Stimulated activated CD8-positive, alpha-beta memory T cell treated with anti-CD3 and anti-CD28 coated beads, Interleukin-15, amount 100 ng/mL, for 24 hours (primary cell): Measurements from ENCODE around the gene LRRFIP1.
"Not testable (repeated sequence)": the region's sequence is repeated elsewhere in the genome, so short reads cannot be mapped to it uniquely, and the experiment has no call there.

Experiments
- DNase-seq: peaks from one replicate; pipeline ENCODE4 v3.0.0-alpha.2; 2020; ENCODE audit warnings: low read depth

The LRRFIP1 gene

DNA sequence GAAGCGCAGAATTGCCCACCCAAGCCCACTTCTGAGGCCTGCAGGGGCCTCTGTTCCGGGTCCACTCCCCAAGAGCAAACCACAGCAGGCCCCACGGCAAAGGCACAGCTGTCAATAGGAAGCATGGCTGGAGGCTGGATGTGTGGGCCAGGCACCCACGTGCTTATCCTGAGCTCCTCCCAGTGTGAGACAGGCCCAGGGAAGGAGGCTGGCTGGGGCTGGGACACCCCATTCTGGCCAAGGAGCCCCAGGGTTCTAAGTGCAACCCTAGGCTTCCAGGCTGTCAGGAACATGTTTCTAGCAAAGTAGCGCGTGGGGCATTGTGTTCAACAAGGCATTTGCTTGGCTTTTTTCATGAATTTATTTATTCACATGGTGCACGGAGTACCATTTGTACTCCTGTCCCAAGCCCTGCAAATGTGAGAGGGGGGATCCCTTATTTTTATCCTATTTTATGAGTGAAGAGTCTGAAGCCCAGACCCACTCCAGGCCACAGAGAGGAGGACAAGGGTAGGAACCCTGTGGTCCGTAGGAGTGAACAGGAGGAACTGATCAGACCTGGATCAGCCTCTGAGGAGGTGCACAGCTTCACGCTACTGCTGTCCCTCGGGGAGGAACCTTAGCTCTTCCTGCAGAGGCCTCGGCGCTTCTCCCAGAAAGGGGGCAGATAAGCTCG is 30.7 kb upstream of the LRRFIP1 start:
- no peak for DNase-seq

DNA sequence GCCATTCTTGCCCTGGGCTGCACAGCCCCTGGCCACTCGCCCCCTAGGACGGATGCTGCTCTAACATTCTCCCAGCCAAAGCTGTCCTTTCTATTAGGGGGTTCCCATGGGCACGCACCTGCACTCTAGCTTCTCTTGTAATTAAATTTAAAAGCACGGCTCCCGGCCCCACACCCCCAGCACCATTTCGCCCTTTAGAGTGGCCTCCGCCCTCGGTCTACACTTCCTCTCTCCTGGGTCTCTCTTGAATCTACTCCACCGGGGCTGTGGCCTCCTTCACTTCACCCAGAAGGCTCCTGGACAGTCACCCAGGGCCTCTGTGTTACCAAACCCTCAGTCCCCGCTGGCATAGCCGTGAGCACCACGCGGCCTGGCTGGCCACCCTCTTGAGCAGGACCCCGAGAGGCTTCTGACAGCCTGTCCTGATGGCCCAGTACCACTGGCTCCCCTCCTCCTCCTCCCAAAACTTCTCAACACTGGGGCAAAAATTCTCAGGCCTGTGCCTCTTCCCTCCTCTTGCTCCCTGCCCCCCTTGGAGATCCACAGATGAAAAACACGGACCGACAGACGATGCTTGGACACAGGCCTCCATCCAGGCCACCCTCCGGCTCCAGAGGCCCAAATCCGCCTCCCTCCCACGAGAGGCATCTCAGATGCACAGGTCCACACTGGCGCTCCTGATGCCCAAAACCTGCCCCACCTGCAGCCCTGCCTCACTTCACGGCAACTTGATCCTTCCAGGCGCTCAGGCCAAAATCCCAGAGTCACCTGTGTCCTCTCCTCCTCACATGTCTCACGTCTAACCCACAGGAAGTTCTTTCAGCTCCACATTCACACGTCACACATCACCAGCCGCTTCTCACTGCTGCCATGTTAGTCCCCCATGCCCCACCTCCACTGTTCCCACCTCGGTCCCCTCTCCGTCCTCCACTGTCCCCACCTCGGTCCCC is 29.9 kb upstream of the LRRFIP1 start:
- no peak for DNase-seq

DNA sequence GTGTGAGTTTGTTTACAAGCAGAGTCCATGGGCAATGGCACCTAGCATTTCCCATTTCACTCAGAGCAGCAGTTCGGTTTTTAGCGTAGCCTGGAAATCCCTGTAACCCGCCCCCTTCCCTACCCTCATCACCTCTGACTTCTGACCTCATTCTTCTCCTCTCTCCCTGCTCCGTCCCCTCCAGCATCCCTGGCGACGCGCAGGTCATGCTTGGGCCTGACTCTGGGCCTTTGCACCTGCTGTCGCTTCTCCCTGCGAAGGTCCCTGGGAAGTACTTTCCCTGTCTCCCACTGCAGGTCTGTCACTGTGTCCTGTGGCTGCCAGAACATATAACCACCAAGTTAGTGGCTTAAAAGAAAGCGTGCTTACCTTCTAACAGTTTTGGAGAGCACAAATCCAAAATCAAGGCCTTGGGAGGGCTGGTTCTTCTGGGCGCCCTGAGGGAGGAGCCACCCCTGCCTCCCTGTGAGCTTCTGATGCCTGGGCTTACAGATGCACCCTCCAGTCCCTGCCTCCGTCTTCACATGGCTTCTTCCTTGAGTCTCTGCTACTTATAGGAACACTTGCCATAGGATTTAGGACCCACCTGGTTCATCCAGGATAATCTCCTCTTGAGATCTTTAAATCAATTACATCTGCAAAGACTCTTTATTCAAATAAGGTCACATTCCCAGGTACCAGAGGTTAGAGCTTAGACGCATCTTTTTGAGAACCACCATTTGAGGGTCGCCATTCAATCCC is 28.7 kb upstream of the LRRFIP1 start:
- no peak for DNase-seq

DNA sequence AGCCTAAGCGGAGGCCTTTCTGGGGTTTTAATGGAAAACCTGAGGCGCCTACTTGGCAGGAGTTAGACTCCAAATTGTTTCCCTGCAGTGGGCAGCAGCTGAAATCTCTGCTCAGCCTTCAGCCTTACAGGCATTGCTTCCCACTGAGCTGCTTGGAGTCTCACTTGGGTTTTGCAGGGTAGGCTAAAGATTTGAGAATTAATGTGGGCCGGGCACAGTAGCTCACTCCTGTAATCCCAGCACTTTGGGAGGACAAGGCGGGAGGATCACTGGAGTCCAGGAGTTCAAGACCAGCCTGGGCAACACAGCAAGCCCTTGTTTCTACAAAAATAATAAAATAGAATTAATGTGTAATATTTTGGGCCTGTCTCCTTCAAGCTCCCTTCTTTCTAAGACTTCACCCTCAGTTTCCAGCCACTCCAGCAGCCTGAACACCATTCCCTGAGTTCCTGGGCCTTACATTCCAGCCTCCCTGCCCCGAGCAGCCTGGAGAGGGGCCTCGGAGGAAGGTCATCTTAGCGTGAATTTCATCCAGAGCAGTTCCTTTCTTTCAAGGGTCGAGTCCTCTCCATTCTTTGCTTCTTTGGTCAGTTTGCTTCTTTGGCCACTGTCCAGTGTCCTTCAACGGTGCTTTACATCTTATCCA is 27.8 kb upstream of the LRRFIP1 start:
- no peak for DNase-seq

DNA sequence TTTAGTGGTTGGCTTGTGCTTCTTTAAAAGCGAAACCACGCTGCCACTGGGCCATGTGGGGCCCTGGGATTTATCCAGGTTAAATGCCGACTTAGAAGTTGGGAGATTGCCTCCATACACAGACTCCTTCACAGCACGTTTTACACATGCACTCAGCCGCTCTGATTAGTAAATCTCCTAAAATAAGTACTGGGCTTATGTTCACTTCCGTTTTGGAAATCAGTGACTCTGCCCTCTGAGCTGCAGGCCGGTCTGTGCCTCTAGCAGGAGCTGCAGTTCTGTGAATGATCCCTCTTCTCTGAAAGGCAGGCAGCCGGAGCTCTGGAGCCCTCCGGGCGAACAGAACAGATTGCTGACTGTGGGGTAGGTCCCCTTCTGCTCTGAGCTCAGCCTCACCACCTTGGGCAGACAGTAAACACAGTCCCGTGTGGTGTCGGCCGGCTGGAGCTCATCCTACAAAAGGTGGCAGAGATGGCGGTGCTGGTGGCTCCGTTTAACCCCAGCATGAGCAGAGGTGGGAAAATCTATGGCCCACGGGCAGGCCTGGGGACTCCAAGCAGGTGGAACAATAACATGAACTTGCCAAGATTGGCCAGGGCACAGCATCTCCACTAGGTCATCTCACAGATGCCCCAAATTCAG is 27.1 kb upstream of the LRRFIP1 start:
- no peak for DNase-seq

DNA sequence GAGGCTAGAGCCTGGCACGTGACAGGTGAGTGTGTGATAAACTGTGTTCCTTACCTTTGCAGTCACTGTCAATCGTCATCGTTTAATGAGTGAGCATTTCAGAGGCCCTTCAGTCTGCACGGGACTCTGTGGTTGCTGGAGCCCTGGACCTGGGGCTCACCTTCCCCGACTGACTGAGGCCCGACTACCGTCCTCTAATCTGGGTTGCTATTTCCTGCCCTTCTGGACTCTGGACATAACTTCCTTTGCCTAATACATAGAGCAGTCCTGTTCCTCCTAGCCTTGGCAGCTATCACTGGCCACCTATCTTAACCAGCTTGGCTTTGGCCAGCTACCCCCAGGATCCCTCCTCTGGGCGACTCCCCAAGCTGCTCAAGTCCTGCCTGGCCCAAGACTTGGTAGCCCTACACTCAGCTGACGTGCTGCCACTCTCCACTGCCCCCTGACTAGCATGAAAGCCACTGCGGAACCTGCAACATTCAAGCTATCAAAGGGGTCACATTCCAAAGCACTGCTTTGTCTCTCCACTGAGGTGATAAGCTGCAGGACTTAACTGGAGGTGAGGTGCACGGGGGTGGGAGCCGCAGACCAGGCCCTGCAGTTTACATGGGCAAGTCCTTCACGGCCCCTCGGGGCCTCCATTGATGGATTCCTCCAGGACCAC is 25.8 kb upstream of the LRRFIP1 start:
- DNase-seq: no peak

DNA sequence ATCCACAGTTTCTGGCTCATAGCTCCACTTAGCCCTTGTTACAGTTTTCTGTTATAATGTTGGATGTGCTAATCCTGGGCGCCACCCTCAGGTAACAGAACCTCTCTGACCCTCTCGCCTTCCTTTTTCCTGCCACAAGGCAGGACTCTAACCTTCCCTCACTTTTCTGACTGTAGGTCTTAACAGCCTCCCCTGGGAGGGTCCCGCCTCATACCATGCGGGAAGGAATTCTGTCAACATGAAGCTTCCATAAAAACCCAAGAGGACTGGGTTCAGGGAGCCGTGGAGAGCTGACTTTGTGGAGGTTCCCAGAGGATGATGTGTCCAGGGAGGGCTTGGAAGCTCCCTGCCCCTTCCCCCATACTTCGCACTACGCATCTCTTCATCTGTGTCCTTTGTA is 25.0 kb upstream of the LRRFIP1 start:
- DNase-seq: no peak

DNA sequence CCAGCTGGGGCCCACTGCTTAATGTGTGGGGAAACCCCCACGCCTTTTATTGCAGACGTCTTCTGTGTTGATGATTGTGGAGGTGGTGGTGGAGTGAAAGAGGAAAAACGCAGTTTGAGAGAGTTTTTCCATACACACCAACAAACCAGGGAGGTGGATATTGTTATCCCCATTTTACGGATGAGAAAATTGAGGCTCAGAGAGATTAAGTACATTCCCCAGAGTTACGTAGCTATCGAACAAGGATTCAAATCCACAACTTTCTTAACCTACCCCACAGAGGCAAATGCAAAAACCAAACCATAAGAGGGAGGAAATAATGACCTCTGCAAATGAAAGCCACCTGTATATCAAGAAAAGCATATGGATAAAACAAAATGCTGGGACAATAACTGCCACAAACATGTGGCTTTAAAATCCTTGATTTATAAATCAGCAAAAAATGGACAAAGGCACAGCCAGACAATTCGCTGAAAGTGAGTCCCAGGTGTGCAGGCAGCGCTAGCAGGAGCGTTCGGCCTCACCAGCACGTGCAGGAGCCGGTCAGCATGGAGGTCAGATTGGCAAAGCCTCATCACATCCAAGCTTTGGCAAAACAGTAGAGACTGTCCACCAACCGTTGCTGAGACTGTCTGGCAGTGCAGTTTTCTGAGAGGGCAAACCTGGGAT is 24.2 kb upstream of the LRRFIP1 start:
- no peak for DNase-seq

DNA sequence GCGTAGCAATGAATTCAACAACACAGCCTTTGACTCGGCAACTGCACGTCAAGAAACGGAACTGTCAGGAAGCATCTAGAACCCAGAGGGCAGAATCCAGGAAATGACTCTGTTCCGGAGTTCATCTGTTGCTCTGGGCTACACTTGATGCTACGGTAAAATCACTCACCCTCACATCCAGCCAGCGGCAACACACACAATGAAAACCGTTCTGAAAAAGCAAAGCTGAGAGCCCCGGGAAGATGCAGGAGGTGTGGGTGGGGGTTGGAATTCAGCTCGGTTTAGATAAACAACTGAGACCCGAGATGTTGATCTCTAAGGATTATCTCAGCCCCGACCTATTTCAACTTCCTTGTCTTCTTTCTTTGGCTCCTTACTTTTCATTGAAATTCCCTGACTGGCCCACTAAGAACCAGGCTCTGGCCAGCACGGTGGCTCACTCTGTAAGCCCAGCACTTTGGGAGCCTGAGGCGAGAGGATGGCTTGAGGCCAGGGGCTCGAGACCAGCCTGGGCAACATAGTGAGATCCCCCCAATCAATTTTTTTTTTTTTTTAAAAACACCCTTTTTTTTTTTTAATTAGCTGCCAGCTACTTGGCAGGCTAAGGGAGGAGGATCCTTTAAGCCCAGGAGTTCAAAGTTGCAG is 23.5 kb upstream of the LRRFIP1 start:
- no peak for DNase-seq

DNA sequence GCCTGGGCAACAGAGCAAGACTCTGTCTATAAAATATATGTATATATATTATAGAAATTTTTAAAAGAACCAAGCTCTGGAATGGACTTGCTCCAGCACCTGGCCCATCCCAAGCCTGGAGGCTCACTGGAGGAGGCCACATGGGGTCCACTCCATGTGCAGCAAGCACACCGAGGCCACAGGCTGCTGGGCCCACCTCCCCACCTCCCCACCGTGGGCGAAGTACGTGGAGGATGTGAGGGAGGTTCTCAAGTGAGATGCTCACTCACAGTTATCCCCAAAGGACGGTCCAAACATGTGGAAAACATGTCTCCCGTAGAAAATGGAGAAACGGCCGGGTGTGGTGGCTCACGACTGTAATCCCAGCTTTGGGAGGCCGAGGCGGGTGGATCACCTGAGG is 23.0 kb upstream of the LRRFIP1 start:
- no peak for DNase-seq

DNA sequence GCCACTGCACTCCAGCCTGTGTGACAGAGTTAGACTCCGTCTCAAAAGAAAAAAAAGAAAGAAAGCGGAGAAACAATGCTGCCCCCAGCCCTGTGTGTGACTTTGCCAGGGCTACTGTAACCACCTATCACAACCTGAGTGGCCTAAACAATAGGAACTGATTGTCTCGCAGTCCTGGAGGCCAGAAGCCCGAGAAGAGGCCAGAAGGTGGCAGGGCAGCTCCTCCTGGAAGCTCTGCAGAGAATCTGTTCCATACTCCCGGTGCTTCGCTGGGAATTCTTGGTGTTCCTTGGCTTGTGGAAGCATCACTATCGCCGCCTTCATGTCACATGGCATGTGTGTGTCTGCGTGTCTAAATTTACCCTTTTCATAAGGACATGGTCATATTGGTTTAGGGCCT is 22.4 kb upstream of the LRRFIP1 start:
- no peak for DNase-seq

DNA sequence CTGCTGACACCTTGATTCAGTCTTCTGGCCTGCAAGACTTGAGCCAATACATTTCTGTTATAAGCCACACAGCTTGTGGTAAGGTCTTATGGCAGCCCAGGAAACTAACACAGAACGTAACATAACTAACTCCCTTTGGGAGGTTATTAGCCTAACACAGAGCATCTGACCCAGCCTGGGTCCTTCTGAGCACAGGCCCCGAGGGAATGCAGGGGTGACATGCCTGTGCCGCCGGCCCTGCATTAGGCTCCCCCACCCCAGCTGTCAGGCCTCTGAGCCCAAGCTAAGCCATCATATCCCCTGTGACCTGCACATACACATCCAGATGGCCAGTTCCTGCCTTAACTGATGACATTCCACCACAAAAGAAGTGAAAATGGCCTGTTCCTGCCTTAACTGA is 20.9 kb upstream of the LRRFIP1 start:
- DNase-seq: not testable (repeated sequence)

DNA sequence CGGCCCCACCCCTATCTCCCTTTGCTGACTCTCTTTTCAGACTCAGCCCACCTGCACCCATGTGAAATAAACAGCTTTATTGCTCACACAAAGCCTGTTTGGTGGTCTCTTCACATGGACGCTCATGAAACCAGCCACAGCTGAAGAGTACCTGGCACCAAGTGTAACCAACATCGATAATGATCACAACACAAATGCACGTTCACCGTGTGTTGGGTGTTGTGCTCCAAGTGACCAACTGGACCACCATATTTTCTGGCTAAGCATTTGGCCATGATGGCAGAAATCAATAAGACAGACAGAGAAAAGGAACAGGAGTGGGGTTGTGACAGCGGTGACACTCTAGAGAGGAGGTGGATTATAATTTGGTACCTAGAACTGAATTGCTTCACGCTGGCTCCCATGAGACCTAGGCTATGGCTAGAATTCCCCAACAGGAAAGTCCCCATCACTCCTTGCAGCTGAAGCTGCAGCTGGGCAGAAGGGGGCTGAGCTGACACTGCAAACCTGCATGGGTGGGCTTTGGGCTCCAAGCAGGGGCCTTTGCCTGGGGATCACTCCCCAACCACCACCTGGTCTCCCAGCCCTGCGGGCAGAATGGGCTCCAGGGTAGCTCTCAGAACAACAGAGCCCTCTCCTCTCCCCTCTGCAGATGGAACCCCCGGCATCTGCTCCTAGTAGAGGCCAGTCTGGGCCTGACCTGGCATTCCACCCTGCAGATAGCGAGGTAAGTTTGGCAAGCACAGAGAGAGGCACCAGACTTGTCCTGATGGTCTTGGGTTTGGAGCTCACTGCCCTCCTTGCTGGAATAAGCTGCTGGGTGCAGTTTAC is 14.6 kb upstream of the LRRFIP1 start:
- DNase-seq: no peak

DNA sequence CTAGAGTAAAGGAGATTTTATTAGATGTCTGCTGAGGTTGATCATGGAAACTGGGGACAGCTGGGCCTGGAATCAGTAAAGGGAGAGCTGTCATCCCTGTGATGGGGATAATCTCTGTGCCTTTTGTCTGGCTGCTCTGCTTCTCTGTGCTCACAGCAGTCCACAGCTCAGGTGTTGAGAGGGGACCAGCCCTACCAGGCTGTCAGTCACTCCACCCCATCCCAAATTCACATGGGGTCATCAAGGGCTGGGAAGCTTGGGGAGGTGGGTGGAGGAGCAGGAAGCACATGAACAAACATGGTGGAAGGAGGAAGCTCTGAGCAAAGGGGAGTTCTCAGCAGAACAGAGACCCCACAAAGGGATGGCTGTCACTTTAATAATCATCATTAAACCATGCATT is 13.7 kb upstream of the LRRFIP1 start:
- no peak for DNase-seq

DNA sequence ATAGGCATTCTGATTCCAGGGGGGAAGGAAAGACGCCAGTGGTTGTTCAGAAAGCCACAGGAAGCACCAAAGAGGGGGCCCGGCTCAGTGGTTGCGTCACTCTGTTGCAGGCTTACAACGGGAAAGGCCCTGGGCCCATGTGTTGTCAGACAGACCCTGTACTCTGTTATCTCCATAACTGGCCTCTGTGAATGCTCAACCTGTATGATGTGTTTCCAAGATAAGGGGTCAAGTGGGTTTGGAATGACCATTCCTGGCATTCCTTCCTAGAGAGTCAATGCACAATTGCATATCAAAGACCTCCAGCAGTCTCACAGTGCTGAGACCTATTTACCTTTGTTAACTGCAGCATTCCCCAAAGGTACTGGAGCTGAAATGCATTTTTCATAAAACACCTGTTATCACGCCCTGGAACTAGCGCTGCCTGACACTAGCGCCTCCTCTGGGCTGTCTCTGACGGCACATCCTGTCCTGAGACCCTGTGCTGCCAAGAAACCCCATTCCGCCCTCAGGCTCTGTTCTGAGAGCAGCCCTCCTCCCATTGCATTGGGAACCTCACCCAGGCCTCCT is 13.2 kb upstream of the LRRFIP1 start:
- DNase-seq: no peak

DNA sequence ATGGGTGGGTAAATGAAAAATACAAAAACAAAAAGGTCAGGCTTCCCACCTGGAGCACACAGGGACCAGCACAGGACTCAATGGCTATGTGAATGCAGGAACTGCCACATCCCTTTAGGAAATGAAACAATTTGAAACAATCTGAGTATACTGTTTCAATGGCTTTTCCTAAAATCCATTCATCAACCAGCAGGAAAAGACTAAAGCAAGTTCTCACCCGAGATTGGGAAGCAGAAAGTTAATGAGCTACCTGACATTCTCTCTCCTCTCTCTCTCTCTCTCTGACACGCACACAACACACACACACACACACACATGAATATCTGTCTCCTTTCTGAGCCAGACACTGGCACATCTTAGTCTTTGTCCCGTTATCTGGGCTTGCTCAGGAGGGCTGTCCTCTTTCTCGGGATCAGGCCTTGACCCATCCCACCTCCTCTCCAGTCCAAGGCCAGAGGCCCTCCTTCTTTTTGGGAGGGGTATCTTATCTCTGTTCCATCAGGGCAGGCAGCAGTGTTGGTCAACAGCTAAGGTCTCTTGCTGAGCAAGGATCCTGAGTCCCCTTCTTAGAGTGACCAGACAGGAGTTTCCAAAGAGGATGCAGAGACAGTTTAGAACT is 11.6 kb upstream of the LRRFIP1 start:
- no peak for DNase-seq

DNA sequence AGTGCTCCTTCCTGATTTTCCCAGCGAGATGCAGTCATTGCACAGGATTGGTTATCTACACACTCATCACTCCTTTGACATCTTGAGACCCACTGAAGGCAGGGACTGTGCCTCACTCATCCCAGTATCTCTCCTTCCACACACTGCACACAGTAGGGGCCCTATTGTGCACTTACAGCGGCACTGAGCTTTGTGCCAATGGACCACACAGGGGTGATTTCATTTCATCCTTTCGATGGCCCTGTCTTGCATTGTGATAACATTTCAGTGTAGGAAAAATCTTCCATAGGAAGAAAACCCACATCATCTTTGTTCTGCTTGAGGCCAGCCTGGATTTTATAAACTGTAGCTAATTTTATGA is 11.0 kb upstream of the LRRFIP1 start:
- no peak for DNase-seq
